Liver (tissue), 9 donors: ENCODE measurements around the gene FAM111A. TPM values are rescaled to one million over a fixed set of nuclear protein-coding genes. Genes with fewer than 3 reads are reported as not detected.
"Not testable (repeated sequence)": the region's sequence is repeated elsewhere in the genome, so short reads cannot be mapped to it uniquely, and the experiment has no call there.

Experiments used
- DNase-seq: peaks from one replicate; pipeline ENCODE4 v3.0.0-alpha.2; 2017; ENCODE audit warnings: low spot score
- H3K27ac ChIP-seq, 2 donors: one replicate each; pipeline ENCODE4 v1.7.0; 2013; ENCODE audit warnings: inconsistent platforms in 2 of 2, low read length in 2 of 2, control low read depth in 1 of 2, low read depth in 1 of 2, mild to moderate bottlenecking in 1 of 2
- H3K27me3 ChIP-seq, 4 donors: one replicate each; pipeline versions ENCODE4 v1.6.1 to v1.7.0; 2013; ENCODE audit warnings: low read length in 3 of 4, inconsistent platforms in 1 of 4, mild to moderate bottlenecking in 1 of 4, moderate library complexity in 1 of 4; ENCODE audit not compliant: control insufficient read depth in 4 of 4, insufficient read depth in 4 of 4
- H3K36me3 ChIP-seq, 4 donors: one replicate each; pipeline versions ENCODE4 v1.6.1 to v1.7.0; 2013; ENCODE audit warnings: low read length in 3 of 4, mild to moderate bottlenecking in 3 of 4, low read depth in 1 of 4, moderate library complexity in 1 of 4; ENCODE audit not compliant: control insufficient read depth in 4 of 4, insufficient read depth in 3 of 4
- H3K4me1 ChIP-seq, 4 donors: one replicate each; pipeline versions ENCODE4 v1.6.1 to v1.7.0; 2013; ENCODE audit warnings: low read length in 3 of 4, mild to moderate bottlenecking in 3 of 4, moderate library complexity in 1 of 4; ENCODE audit not compliant: control insufficient read depth in 4 of 4, insufficient read depth in 4 of 4
- H3K4me3 ChIP-seq, 3 donors: one replicate each; pipeline versions ENCODE4 v1.6.1 to v1.7.0; 2013; ENCODE audit warnings: low read length in 3 of 3, control low read depth in 1 of 3, low read depth in 1 of 3, mild to moderate bottlenecking in 1 of 3
- H3K9ac ChIP-seq, 2 donors: one replicate each; pipeline ENCODE4 v1.7.0; 2013; ENCODE audit warnings: low read length in 2 of 2, mild to moderate bottlenecking in 2 of 2, moderate library complexity in 2 of 2, control low read depth in 1 of 2, low read depth in 1 of 2
- H3K9me3 ChIP-seq, 4 donors: one replicate each; pipeline versions ENCODE4 v1.6.1 to v1.7.0; 2013; ENCODE audit warnings: low read length in 3 of 4; ENCODE audit not compliant: control insufficient read depth in 4 of 4
- ATF3 ChIP-seq: IDR thresholded peaks from 2 replicates; pipeline ENCODE4 v1.6.1; 2016; ENCODE audit warnings: antibody characterized with exemption
- EGR1 ChIP-seq, 2 donors: IDR thresholded peaks; 2 replicates each; pipeline ENCODE4 v1.6.1; 2016 to 2018; ENCODE audit warnings: antibody characterized with exemption in 2 of 2, low read depth in 2 of 2
- FOXA1 ChIP-seq: IDR thresholded peaks from 2 replicates; pipeline ENCODE4 v1.6.1; 2016; ENCODE audit warnings: antibody characterized with exemption
- GABPA ChIP-seq, 2 donors: IDR thresholded peaks in 1 of 2; conservative IDR thresholded peaks in 1 of 2; 2 replicates each; pipeline ENCODE4 v1.6.1; 2016; ENCODE audit warnings: antibody characterized with exemption in 2 of 2, mild to moderate bottlenecking in 1 of 2, moderate library complexity in 1 of 2
- HNF4A ChIP-seq, 2 donors: conservative IDR thresholded peaks; 2 replicates each; pipeline ENCODE4 v1.6.1; 2016; ENCODE audit warnings: antibody characterized with exemption in 2 of 2, mild to moderate bottlenecking in 2 of 2
- HNF4G ChIP-seq: IDR thresholded peaks from 2 replicates; pipeline ENCODE4 v1.6.1; 2016; ENCODE audit warnings: antibody characterized with exemption
- MAX ChIP-seq: IDR thresholded peaks from 2 replicates; pipeline ENCODE4 v1.6.1; 2016; ENCODE audit warnings: antibody characterized with exemption
- NR2F2 ChIP-seq: IDR thresholded peaks from 2 replicates; pipeline ENCODE4 v1.6.1; 2016; ENCODE audit warnings: antibody characterized with exemption
- RAD21 ChIP-seq, 2 donors: IDR thresholded peaks; 2 replicates each; pipeline ENCODE4 v1.6.1; 2016; ENCODE audit warnings: antibody characterized with exemption in 2 of 2, mild to moderate bottlenecking in 2 of 2
- RXRA ChIP-seq, 2 donors: IDR thresholded peaks; 2 replicates each; pipeline ENCODE4 v1.6.1; 2017 to 2018; ENCODE audit warnings: antibody characterized with exemption in 2 of 2, mild to moderate bottlenecking in 1 of 2
- SP1 ChIP-seq: IDR thresholded peaks from 2 replicates; pipeline ENCODE4 v1.6.1; 2018; ENCODE audit warnings: antibody characterized with exemption, mild to moderate bottlenecking
- YY1 ChIP-seq: IDR thresholded peaks from 2 replicates; pipeline ENCODE4 v1.6.1; 2016; ENCODE audit warnings: antibody characterized with exemption, mild to moderate bottlenecking
- WGBS: extraction: QIAGEN DNeasy Blood & Tissue Kit; methylation state at CpG from one replicate; pipeline ENCODE4 v1.1.7; 2013; 5-methylcytosine and 5-hydroxymethylcytosine counted together
- polyA plus RNA-seq, 2 donors: library from polyadenylated mRNA; stranded (reverse) in 1 of 2; unstranded in 1 of 2; fragments of 200-250 nt in 1 of 2; fragments of >200 nt in 1 of 2; fragmentation: Nextera tagmentation in 1 of 2; extraction: Ambion mirVana in 1 of 2; gene quantifications; one replicate each; pipeline versions ENCODE4 v1.2.1 to v1.2.3, GENCODE V29; 2013 to 2015
- total RNA-seq, 2 donors: library from RNA; depleted of rRNA; stranded (reverse); fragments of >200 nt; gene quantifications; one replicate each; pipeline ENCODE4 v1.2.3, GENCODE V29; 2014
- TF ChIP-seq, protein P1 (sequence below): IDR thresholded peaks from 2 replicates; pipeline ENCODE4 v1.6.1; 2016; ENCODE audit warnings: antibody characterized with exemption, mild to moderate bottlenecking
- TF ChIP-seq, protein P2 (sequence below): IDR thresholded peaks from 2 replicates; pipeline ENCODE4 v1.6.1; 2016; ENCODE audit warnings: antibody characterized with exemption
- TF ChIP-seq, protein P3 (sequence below): fragments of 150-350 bp; IDR thresholded peaks from 2 replicates; pipeline ENCODE4 v1.5.1; 2017; ENCODE audit warnings: improper control_type of control experiment, low read depth, low read length; ENCODE audit not compliant: missing input control
- donor health status: healthy.
- donor health status: healthy.
- donor health status: healthy.
- donor health status: healthy.
- donor health status: healthy.

Gene FAM111A
- total and polyA plus RNA-seq, 4 donors, result 5.9 to 27.0 (median 14.2) TPM

DNA sequence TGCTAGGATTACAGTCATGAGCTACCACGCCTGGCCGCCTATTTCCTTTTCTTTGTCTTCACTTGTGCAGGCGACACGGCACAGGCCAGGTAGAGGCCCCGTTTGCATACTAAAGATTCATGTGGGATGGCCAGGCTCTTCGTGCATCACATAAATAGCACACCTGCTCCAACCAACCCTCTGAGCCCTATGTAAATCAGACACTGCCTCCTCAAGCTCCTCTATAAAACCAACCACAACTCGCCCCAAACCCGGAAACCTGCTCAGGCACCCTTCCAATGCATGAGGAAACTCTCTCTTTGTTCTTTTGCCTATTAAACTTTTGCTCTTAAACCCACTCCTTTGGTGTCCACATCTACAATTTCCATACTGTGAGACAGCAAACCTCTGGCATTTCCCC is 44.7 kb upstream of the FAM111A start:
- not testable (repeated sequence) for H3K9me3 ChIP-seq, H3K36me3 ChIP-seq, H3K27ac ChIP-seq, H3K4me1 ChIP-seq, H3K9ac ChIP-seq, DNase-seq, H3K4me3 ChIP-seq, H3K27me3 ChIP-seq
- WGBS, result 84% methylated on average over 8 of the region's 8 CpGs

DNA sequence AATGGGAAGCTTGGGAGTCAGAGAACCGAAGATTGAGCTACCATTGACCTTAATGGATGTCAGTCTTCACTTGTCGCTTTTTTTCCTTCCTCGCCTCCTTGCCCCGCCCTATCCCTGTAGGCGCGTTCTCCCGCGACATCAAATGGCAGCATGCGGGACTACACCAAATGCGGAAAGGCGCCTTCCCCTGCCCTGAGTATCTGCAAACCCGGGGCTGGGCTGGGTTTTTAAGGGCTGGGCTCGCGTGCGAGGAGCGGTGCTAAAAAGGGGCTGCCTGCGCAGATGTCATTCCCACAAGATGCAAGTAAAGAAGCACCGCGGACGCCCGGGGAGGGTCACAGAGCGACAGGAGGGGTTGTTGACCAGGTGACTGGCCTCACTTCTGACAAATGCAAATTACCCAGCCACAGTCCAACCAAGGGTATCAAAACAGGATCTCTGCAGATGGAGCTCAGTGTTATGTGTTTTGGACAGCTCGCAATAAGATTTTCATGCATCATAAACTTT is 40.3 kb upstream of the FAM111A start:
- no peak for TF ChIP-seq HNF4A (conservative IDR thresholded peaks at IDR 0.05)
- TF ChIP-seq, protein P1, sequence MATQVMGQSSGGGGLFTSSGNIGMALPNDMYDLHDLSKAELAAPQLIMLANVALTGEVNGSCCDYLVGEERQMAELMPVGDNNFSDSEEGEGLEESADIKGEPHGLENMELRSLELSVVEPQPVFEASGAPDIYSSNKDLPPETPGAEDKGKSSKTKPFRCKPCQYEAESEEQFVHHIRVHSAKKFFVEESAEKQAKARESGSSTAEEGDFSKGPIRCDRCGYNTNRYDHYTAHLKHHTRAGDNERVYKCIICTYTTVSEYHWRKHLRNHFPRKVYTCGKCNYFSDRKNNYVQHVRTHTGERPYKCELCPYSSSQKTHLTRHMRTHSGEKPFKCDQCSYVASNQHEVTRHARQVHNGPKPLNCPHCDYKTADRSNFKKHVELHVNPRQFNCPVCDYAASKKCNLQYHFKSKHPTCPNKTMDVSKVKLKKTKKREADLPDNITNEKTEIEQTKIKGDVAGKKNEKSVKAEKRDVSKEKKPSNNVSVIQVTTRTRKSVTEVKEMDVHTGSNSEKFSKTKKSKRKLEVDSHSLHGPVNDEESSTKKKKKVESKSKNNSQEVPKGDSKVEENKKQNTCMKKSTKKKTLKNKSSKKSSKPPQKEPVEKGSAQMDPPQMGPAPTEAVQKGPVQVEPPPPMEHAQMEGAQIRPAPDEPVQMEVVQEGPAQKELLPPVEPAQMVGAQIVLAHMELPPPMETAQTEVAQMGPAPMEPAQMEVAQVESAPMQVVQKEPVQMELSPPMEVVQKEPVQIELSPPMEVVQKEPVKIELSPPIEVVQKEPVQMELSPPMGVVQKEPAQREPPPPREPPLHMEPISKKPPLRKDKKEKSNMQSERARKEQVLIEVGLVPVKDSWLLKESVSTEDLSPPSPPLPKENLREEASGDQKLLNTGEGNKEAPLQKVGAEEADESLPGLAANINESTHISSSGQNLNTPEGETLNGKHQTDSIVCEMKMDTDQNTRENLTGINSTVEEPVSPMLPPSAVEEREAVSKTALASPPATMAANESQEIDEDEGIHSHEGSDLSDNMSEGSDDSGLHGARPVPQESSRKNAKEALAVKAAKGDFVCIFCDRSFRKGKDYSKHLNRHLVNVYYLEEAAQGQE, result no peak
- TF ChIP-seq FOXA1, result no peak
- no peak for TF ChIP-seq NR2F2
- no peak for TF ChIP-seq EGR1 (IDR thresholded peaks at IDR 0.05; ENCODE audit: low read depth in 2 of 2)
- TF ChIP-seq, protein P2, sequence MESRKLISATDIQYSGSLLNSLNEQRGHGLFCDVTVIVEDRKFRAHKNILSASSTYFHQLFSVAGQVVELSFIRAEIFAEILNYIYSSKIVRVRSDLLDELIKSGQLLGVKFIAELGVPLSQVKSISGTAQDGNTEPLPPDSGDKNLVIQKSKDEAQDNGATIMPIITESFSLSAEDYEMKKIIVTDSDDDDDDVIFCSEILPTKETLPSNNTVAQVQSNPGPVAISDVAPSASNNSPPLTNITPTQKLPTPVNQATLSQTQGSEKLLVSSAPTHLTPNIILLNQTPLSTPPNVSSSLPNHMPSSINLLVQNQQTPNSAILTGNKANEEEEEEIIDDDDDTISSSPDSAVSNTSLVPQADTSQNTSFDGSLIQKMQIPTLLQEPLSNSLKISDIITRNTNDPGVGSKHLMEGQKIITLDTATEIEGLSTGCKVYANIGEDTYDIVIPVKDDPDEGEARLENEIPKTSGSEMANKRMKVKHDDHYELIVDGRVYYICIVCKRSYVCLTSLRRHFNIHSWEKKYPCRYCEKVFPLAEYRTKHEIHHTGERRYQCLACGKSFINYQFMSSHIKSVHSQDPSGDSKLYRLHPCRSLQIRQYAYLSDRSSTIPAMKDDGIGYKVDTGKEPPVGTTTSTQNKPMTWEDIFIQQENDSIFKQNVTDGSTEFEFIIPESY, result no peak
- TF ChIP-seq GABPA (IDR thresholded peaks at IDR 0.05 in 1 of 2, conservative IDR thresholded peaks at IDR 0.05 in 1 of 2), result no peak
- TF ChIP-seq, protein P3, sequence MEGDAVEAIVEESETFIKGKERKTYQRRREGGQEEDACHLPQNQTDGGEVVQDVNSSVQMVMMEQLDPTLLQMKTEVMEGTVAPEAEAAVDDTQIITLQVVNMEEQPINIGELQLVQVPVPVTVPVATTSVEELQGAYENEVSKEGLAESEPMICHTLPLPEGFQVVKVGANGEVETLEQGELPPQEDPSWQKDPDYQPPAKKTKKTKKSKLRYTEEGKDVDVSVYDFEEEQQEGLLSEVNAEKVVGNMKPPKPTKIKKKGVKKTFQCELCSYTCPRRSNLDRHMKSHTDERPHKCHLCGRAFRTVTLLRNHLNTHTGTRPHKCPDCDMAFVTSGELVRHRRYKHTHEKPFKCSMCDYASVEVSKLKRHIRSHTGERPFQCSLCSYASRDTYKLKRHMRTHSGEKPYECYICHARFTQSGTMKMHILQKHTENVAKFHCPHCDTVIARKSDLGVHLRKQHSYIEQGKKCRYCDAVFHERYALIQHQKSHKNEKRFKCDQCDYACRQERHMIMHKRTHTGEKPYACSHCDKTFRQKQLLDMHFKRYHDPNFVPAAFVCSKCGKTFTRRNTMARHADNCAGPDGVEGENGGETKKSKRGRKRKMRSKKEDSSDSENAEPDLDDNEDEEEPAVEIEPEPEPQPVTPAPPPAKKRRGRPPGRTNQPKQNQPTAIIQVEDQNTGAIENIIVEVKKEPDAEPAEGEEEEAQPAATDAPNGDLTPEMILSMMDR, result peak; percentile 7
- no peak for TF ChIP-seq SP1
- TF ChIP-seq MAX, result no peak
- TF ChIP-seq RAD21 (IDR thresholded peaks at IDR 0.05), result peak; percentile 49 to 52
- TF ChIP-seq ATF3, result no peak
- no peak for TF ChIP-seq YY1
- no peak for TF ChIP-seq HNF4G
- no peak for TF ChIP-seq RXRA (IDR thresholded peaks at IDR 0.05)
- Histone ChIP-seq H3K9ac (no peak overlapping the region), H3K4me1 (peaks cover 6 to 21% (median 9%) of the 10 kb centered on the region in 4 donors), H3K9me3 (no peaks in the 10 kb centered on the region), H3K36me3 (no peaks in the 10 kb centered on the region), H3K4me3 (peak overlapping the region in 1 of 3 donors; percentile 39), H3K27ac (no peak overlapping the region), H3K27me3 (no peaks in the 10 kb centered on the region)
- DNase-seq, result peak; percentile 46
- WGBS, result 11% methylated on average over 23 of the region's 23 CpGs
